SK-N-DZ (cell line): ENCODE results near the gene COL23A1.
"Not testable (repeated sequence)": the region's sequence is repeated elsewhere in the genome, so short reads cannot be mapped to it uniquely, and the experiment has no call there.

Experiments
- DNase-seq: peaks from one replicate; pipeline ENCODE4 v3.0.0-alpha.2; 2015; ENCODE audit warnings: low spot score
- small RNA-seq, 2 experiments: library from RNA; depleted of rRNA; stranded (forward); fragments of <200 nt; gene quantifications; one replicate each; pipeline ENCODE3, GENCODE V24; 2014

COL23A1 gene

GRCh38 chr5:178203670-178204181 lies 386.5 kb downstream of the COL23A1 start:
- DNase-seq: no peak

DNA sequence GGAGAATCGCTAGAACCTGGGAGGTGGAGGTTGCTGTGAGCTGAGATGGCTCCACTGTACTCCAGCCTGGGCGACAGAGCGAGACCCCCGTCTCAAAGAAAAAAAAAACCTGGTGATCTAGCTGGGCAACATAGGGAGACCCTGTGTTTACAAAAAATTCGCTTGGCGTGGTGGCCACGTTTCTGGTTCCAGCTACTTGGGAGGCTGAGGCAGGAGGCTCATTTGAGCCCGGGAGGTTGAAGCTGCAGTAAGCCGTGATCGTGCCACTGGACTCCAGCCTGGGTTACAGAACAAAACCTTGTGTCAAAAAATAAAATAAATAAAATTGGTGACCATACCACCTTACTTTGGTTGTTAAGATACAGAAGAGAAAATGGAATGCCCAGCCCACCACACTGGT lies 387.7 kb downstream of the COL23A1 start:
- DNase-seq: no peak

DNA sequence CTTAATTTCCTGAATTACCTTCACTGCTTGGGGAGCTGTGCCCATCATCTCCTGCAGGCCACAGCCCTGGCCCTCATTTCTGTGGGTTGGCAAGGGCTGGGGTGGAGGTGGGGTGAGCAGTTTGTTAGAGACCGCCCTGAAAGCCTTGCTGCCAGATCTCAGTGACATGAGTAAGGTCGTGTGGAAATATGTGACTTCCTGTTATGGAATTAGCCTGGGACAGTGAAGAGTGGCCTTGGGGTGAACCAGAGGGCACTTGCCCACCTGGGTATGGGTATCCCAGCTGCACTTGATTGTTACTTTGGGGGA lies 388.3 kb downstream of the COL23A1 start:
- DNase-seq: no peak

- no peak for DNase-seq
Observed at GRCh38 chr5:178201221-178201926, 388.8 kb downstream of the COL23A1 start.

- no peak for DNase-seq
Observed at GRCh38 chr5:178199581-178200434, 390.4 kb downstream of the COL23A1 start.

DNA sequence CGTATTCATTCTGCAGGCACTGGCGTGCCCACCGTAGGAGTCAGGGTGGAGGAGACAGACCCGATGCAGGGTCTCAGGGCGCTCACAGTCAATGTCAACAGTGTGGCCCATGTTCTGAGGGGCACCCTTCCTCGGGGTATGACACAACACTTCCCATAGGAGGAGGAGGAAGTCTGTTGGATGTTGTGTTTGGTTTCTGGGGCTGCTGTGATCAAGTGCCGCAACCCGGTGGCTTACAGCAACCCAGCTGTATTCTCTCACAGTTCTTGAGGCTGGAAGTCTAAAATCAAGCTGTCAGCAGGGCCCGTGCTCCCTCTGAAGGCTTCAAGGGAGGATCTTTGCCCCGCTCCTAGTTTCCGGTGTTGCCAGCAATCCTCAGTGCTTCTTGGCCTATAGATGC lies 391.5 kb downstream of the COL23A1 start:
- DNase-seq: no peak

- not testable (repeated sequence) for DNase-seq
Observed at GRCh38 chr5:178198151-178198550, 392.0 kb downstream of the COL23A1 start.

DNA sequence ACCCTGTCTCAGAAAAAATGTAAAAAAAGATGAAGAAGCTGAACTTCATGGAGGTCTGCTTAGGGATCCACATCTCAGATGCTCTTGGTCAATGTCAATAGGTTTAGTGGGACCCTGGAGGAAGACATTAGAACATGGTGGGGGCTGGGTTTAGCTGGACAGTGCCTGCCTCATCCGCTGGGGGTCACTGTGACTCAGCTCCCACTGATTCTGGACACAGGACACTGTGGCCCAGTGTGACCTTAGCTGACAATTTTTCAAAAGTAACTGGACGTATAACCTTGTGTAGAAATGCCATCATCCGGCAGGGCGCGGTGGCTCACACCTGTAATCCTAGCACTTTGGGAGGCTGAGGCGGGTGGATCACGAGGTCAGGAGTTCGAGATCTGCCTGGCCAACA lies 393.2 kb downstream of the COL23A1 start:
- no peak for DNase-seq

DNA sequence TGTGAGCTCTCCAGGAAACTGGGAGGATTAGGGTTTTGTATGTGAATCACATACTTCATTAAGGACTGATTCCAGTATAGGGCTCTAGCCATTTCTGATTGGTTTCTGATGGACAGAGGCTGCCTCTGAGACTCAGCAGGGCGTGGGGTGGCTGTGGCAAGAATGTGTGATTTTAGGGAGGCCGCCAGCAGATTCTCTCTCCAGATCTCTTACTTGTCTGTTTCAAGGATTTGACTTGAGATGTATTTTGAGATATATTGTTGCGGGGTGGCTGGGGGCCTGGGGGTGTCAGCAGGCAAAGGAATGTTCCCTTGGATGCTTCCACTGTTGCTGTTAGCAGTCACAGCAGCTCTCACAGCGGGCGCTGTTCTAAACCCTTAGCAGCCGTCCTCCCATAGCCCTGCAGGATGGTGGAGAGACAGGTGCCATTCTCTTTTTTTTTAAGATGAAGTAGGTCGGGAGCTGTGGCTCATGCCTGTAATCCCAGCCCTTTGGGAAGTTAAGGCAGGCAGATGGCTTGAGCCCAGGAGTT lies 393.8 kb downstream of the COL23A1 start:
- no peak for DNase-seq

- no peak for DNase-seq
Observed at GRCh38 chr5:178194026-178194425, 396.2 kb downstream of the COL23A1 start.

DNA sequence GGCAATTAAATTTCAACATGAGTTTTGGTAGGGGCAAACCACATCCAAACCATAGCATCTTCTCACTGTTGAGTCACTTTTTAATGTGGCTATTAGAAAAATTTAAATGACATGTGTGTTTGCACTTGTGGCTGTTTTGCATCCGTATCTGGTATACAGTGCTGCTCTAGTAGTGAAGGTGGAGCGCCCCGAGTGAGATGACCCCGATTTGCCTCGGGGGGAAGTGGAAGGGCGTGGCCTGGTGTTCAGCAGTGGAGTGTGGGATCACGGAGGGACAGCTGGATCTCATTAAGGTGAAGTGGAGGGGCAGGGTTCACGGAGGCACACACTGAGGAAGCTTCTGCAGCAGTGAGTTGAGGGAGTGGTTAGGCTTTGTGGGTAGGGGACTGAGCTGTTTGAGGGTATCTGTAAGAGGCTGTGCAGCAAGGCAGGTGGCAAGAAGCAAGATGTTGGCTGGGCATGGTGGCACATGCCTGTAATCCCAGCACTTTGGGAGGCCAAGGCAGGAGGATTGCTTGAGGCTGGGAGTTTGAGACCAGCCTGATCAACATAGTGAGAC lies 396.9 kb downstream of the COL23A1 start:
- DNase-seq: no peak

GRCh38 chr5:178192787-178193186 lies 397.4 kb downstream of the COL23A1 start:
- no peak for DNase-seq

- DNase-seq: no peak
Observed at GRCh38 chr5:178192244-178192643, 397.9 kb downstream of the COL23A1 start.

DNA sequence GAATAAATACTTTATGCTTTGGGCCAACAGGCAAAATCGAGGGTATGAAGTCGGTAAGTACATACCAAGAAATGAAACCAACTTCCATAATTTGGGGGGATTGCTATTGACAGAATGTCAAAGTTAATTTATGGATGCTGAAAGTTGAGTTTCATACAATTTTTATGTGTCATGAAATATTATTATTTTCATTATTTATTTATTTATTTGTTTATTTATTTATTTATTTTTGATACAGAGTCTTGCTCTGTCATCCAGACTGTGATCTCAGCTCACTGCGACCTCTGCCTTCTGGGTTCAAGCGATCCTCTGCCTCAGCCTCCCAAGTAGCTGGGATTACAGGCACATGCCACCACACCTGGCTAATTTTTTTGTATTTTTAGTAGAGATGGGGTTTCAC lies 398.5 kb downstream of the COL23A1 start:
- DNase-seq: no peak

DNA sequence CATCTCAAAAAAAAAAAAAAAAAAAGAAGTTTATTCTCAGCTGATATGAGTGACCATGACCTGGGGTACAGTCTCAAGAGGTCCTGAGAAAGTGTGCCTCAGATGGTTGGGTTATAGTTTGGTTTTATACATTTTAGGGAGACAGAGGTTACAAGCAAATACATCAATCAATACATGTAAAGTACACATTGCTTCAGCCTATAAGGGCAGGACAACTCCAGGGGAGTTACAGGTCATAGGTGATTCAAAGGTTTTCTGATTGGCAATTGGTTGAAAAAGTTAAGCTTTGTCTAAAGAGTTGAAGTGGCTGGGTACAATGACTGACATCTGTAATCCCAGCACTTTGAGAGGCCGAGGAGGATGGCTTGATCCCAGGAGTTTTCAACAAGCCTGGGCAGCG lies 400.8 kb downstream of the COL23A1 start:
- DNase-seq: no peak

Small RNA genes lying within 50 kb of the gene (small RNA-seq; reads per million reads assigned to genes)
- 0 reads per million in 2 experiments for gene RN7SKP70
- 0 reads per million in 2 experiments for gene RN7SL646P
